NCI-H187 (cell line): ENCODE results near the gene CHD2.
"Not testable (repeated sequence)": the region's sequence is repeated elsewhere in the genome, so short reads cannot be mapped to it uniquely, and the experiment has no call there.

ENCODE experiments used
- DNase-seq, 2 experiments: peaks; one replicate each; lab custom pipeline; 2025; lab: John Stamatoyannopoulos, UW

CHD2 gene

GRCh38 chr15:93049914-93050578 lies 149.9 kb downstream of the CHD2 start:
- no peak for DNase-seq

- no peak for DNase-seq
These were observed 150.5 kb downstream of the CHD2 start for GRCh38 chr15:93050648-93051047.

GRCh38 chr15:93051236-93052089 lies 151.3 kb downstream of the CHD2 start:
- DNase-seq, result no peak

- no peak for DNase-seq
These were observed 152.2 kb downstream of the CHD2 start for GRCh38 chr15:93052090-93052879.

- no peak for DNase-seq
These were observed 155.1 kb downstream of the CHD2 start for GRCh38 chr15:93055211-93055610.

- DNase-seq, result no peak
These were observed 156.7 kb downstream of the CHD2 start for GRCh38 chr15:93056836-93057235.

- no peak for DNase-seq
These were observed 157.5 kb downstream of the CHD2 start for GRCh38 chr15:93057618-93058017.

GRCh38 chr15:93058128-93058527 lies 158.0 kb downstream of the CHD2 start:
- DNase-seq, result no peak

GRCh38 chr15:93058904-93059427 lies 158.8 kb downstream of the CHD2 start:
- no peak for DNase-seq

- DNase-seq, result no peak
These were observed 159.3 kb downstream of the CHD2 start for GRCh38 chr15:93059442-93059841.

GRCh38 chr15:93060336-93061248 lies 160.5 kb downstream of the CHD2 start:
- no peak for DNase-seq

- DNase-seq, result not testable (repeated sequence)
These were observed 162.6 kb downstream of the CHD2 start for GRCh38 chr15:93062628-93063261.

- DNase-seq, result no peak
These were observed 163.1 kb downstream of the CHD2 start for GRCh38 chr15:93063262-93063671.

GRCh38 chr15:93063796-93064690 lies 163.9 kb downstream of the CHD2 start:
- DNase-seq, result peak in 1 of 2 experiments; percentile 38

- no peak for DNase-seq
These were observed 165.5 kb downstream of the CHD2 start for GRCh38 chr15:93065641-93066045.

GRCh38 chr15:93066224-93066681 lies 166.1 kb downstream of the CHD2 start:
- no peak for DNase-seq

- DNase-seq, result no peak
These were observed 166.9 kb downstream of the CHD2 start for GRCh38 chr15:93066834-93067648.

- DNase-seq, result no peak
These were observed 167.5 kb downstream of the CHD2 start for GRCh38 chr15:93067649-93068085.
